Thyroid gland (tissue), 4 donors: ENCODE measurements around the gene PRPF39. TPM values are rescaled to one million over a fixed set of nuclear protein-coding genes. Genes with fewer than 3 reads are reported as not detected.
"Not testable (repeated sequence)": the region's sequence is repeated elsewhere in the genome, so short reads cannot be mapped to it uniquely, and the experiment has no call there.

Source experiments
- DNase-seq, 2 donors: peaks; one replicate each; pipeline ENCODE4 v3.0.0-alpha.2; 2019
- H3K27ac ChIP-seq, 3 donors: fragments of 200-600 bp; sonication (generic); 1 replicate in 2 of 3; 2 replicates in 1 of 3; pipeline ENCODE4 v1.5.1; 2016 to 2019; ENCODE audit warnings: mild to moderate bottlenecking in 1 of 3, moderate library complexity in 1 of 3
- H3K27me3 ChIP-seq: fragments of 200-600 bp; sonication (generic); one replicate; pipeline ENCODE4 v1.5.1; 2019
- H3K36me3 ChIP-seq, 2 donors: fragments of 200-600 bp; sonication (generic); one replicate each; pipeline ENCODE4 v1.5.1; 2016 to 2019
- H3K4me1 ChIP-seq, 2 donors: fragments of 200-600 bp; sonication (generic); one replicate each; pipeline ENCODE4 v1.5.1; 2017 to 2019
- H3K4me3 ChIP-seq, 3 donors: fragments of 200-600 bp; sonication (generic); replicated peaks in 1 of 3; 1 replicate in 2 of 3; 2 replicates in 1 of 3; pipeline ENCODE4 v1.5.1; 2016; ENCODE audit warnings: mild to moderate bottlenecking in 1 of 3
- H3K9me3 ChIP-seq: fragments of 200-600 bp; sonication (generic); one replicate; pipeline ENCODE4 v1.5.1; 2017
- POLR2A ChIP-seq, 2 donors: fragments of 450-650 bp; IDR thresholded peaks; one replicate each; pipeline ENCODE4 v1.6.1; 2017; ENCODE audit warnings: antibody characterized with exemption in 2 of 2, mild to moderate bottlenecking in 2 of 2, moderate library complexity in 1 of 2
- WGBS, 2 donors: methylation state at CpG; one replicate each; pipeline ENCODE4 v1.1.5; 2017; 5-methylcytosine and 5-hydroxymethylcytosine counted together
- intact Hi-C: fragments of 100-400 bp; cut with DNase I; formaldehyde crosslinking; loops from one replicate; pipeline ENCODE4 v1.15.1; 2023
- total RNA-seq, 4 donors: library from RNA; depleted of rRNA; stranded (reverse); fragments of >200 nt; gene quantifications; one replicate each; pipeline ENCODE4 v1.2.3, GENCODE V29; 2016
- TF ChIP-seq, protein P1 (sequence below), 6 experiments: fragments of 200-600 bp in 3 of 6; fragments of 450-650 bp in 3 of 6; sonication (generic) in 3 of 6; IDR thresholded peaks; one replicate each; pipeline ENCODE4 v1.5.1; 2016 to 2019; ENCODE audit warnings: antibody characterized with exemption in 6 of 6, mild to moderate bottlenecking in 2 of 6, inconsistent platforms in 1 of 6, moderate library complexity in 1 of 6

Gene PRPF39
- total RNA-seq, 4 donors from 2014 or later, result 33.2 to 47.0 (median 37.6) TPM

DNA sequence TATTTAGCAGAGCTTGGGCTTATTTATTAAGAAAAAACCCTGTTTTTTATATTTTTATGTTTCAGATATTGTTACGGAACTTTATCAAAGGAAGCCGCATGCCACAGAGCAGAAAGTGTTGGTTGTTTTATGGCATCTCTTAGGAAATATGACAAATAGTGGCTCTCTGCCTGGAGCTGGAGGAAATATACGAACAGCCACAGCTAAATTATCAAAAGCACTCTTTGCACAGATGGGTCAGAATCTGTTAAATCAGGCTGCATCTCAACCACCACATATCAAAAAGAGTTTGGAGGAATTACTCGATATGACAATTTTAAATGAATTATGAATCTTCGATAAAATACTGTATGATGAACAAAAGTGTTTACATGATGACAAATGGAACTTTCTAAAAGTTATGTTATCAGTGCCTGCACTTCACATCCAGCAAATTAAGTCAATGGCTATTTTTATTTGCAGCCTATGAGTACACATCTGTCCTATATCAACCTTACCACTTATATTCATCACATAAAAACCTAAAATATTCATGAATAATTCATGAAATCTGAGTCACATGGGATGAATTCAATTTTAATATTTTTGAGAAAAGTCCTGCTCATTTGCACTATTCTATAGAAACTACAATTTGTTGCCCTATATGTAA is 10.6 kb upstream of the PRPF39 start:
- DNase-seq, result no peak
- no peaks in the 10 kb centered on the region for H3K4me1 ChIP-seq
- no peak overlapping the region for H3K27ac ChIP-seq
- H3K36me3 ChIP-seq, result peaks cover 0 to 5% of the 10 kb centered on the region in 2 donors
- intact Hi-C loops, result no loop called here
- no peaks in the 10 kb centered on the region for H3K9me3 ChIP-seq
- no peak overlapping the region for H3K4me3 ChIP-seq
- TF ChIP-seq, protein P1, sequence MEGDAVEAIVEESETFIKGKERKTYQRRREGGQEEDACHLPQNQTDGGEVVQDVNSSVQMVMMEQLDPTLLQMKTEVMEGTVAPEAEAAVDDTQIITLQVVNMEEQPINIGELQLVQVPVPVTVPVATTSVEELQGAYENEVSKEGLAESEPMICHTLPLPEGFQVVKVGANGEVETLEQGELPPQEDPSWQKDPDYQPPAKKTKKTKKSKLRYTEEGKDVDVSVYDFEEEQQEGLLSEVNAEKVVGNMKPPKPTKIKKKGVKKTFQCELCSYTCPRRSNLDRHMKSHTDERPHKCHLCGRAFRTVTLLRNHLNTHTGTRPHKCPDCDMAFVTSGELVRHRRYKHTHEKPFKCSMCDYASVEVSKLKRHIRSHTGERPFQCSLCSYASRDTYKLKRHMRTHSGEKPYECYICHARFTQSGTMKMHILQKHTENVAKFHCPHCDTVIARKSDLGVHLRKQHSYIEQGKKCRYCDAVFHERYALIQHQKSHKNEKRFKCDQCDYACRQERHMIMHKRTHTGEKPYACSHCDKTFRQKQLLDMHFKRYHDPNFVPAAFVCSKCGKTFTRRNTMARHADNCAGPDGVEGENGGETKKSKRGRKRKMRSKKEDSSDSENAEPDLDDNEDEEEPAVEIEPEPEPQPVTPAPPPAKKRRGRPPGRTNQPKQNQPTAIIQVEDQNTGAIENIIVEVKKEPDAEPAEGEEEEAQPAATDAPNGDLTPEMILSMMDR (IDR thresholded peaks at IDR 0.05), result no peak
- TF ChIP-seq POLR2A (IDR thresholded peaks at IDR 0.05), result no peak
- H3K27me3 ChIP-seq, result no peaks in the 10 kb centered on the region
- 91 to 96% methylated on average over 5 of the region's 5 CpGs for WGBS, 2 donors

- no peak overlapping the region for H3K27ac ChIP-seq
- H3K4me3 ChIP-seq, result no peak overlapping the region
- TF ChIP-seq POLR2A (IDR thresholded peaks at IDR 0.05), result no peak
- TF ChIP-seq, protein P1 (IDR thresholded peaks at IDR 0.05), result no peak
- no peak for DNase-seq
- H3K36me3 ChIP-seq, result peaks cover 0 to 3% of the 10 kb centered on the region in 2 donors
- H3K4me1 ChIP-seq, result peaks cover 0 to 1% of the 10 kb centered on the region in 2 donors
- intact Hi-C loops, result no loop called here
- WGBS, 2 donors, result 87 to 93% methylated on average over 1 of the region's 1 CpG
- no peaks in the 10 kb centered on the region for H3K27me3 ChIP-seq
- no peaks in the 10 kb centered on the region for H3K9me3 ChIP-seq
Measured at GRCh38 chr14:45078323-45078722, 5.6 kb upstream of the PRPF39 start.

GRCh38 chr14:45080416-45080968 is 3.4 kb upstream of the PRPF39 start:
- H3K27ac ChIP-seq, H3K9me3 ChIP-seq, H3K4me3 ChIP-seq, DNase-seq, H3K27me3 ChIP-seq, H3K36me3 ChIP-seq: not testable (repeated sequence)
- 98 to 99% methylated on average over 12 to 19 of the region's 40 CpGs for WGBS, 2 donors
- intact Hi-C loops, result loop anchor here (10.0 kb wide), 1 partner anchor 54 kb away; the partner anchor contains the start of genes FANCM and FKBP3
- H3K4me1 ChIP-seq, result peaks cover 5 to 13% of the 10 kb centered on the region in 2 donors

DNA sequence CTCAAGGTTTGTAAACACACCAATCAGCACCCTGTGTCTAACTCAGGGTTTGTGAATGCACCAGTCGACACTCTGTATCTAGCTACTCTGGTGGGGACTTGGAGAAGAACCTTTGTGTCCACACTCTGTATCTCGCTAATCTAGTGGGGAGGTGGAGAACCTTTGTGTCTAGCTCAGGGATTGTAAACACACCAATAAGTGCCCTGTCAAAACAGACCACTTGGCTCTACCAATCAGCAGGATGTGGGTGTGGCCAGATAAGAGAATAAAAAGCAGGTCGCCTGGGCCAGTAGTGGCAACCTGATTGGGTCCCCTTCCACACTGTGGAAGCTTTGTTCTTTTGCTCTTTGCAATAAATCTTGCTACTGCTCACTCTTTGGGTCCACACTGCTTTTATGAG is 2.8 kb upstream of the PRPF39 start:
- intact Hi-C loops, result loop anchor here (10.0 kb wide), 1 partner anchor 54 kb away; the partner anchor contains the start of genes FANCM and FKBP3
- not testable (repeated sequence) for H3K27ac ChIP-seq
- 85 to 98% methylated on average over 2 to 3 of the region's 3 CpGs for WGBS, 2 donors

GRCh38 chr14:45082420-45082819 is 1.5 kb upstream of the PRPF39 start:
- Histone ChIP-seq H3K4me1 (peaks cover 5 to 24% of the 10 kb centered on the region in 2 donors), H3K27me3 (no peaks in the 10 kb centered on the region), H3K9me3 (no peaks in the 10 kb centered on the region), H3K36me3 (no peaks in the 10 kb centered on the region), H3K4me3 (no peak overlapping the region), H3K27ac (no peak overlapping the region)
- TF ChIP-seq POLR2A (IDR thresholded peaks at IDR 0.05), result no peak
- TF ChIP-seq, protein P1 (IDR thresholded peaks at IDR 0.05), result no peak
- intact Hi-C loops, result loop anchor here (10.0 kb wide), 1 partner anchor 52 kb away; the partner anchor contains the start of genes FANCM and FKBP3
- 90 to 92% methylated on average over 2 of the region's 2 CpGs for WGBS, 2 donors
- DNase-seq, result no peak

More for the DNA sequence above, 2.8 kb upstream of the PRPF39 start:
- not testable (repeated sequence) for DNase-seq, H3K27me3 ChIP-seq, H3K4me3 ChIP-seq, H3K36me3 ChIP-seq, H3K9me3 ChIP-seq
- H3K4me1 ChIP-seq, result peaks cover 5 to 19% of the 10 kb centered on the region in 2 donors

- Histone ChIP-seq H3K27ac (peak overlapping the region in 2 of 3 donors; percentile 28 to 69), H3K36me3 (no peaks in the 10 kb centered on the region), H3K9me3 (no peaks in the 10 kb centered on the region), H3K4me3 (peak overlapping the region in 2 of 3 donors; percentile 50 to 51), H3K4me1 (peaks cover 5 to 24% of the 10 kb centered on the region in 2 donors), H3K27me3 (no peaks in the 10 kb centered on the region)
- TF ChIP-seq, protein P1 (IDR thresholded peaks at IDR 0.05), result no peak
- TF ChIP-seq POLR2A (IDR thresholded peaks at IDR 0.05), result no peak
- intact Hi-C loops, result loop anchor here (10.0 kb wide), 1 partner anchor 51 kb away; the partner anchor contains the start of genes FANCM and FKBP3
- DNase-seq, result no peak
- 0 to 1% methylated on average over 7 to 10 of the region's 10 CpGs for WGBS, 2 donors
Measured at GRCh38 chr14:45083617-45083975, 320 bp upstream of the PRPF39 start.
